B cell (primary cell): ENCODE results near the gene RAB8A. TPM values are rescaled to one million over a fixed set of nuclear protein-coding genes. Genes with fewer than 3 reads are reported as not detected.

Experiments used
- ATAC-seq: fragments of 200-7000 bp; cut with Tn5 transposase; one replicate; pipeline ENCODE4 v1.10.0; 2021; ENCODE audit warnings: low read depth, mild to moderate bottlenecking, moderate number of reproducible peaks, moderate library complexity
- CTCF ChIA-PET: fragments of 350-600 bp; sonication (Branson Sonifier 250); formaldehyde crosslinking; loops from one replicate; lab custom pipeline; 2021; ENCODE audit warnings: antibody characterized with exemption, inconsistent platforms; lab: Charles Lee
- POLR2A ChIA-PET: fragments of 350-600 bp; sonication (Branson Sonifier 250); formaldehyde crosslinking; loops from one replicate; lab custom pipeline; 2021; ENCODE audit warnings: antibody characterized with exemption; lab: Charles Lee
- DNase-seq: peaks from one replicate; pipeline ENCODE4 v3.0.0; 2013
- H2AFZ ChIP-seq: 2 replicates; pipeline ENCODE4 v1.6.1; 2012; ENCODE audit warnings: mild to moderate bottlenecking, low read depth, low read length; ENCODE audit not compliant: insufficient read depth, poor library complexity, severe bottlenecking
- H3K27ac ChIP-seq, 2 donors: 1 replicate in 1 of 2; 2 replicates in 1 of 2; pipeline ENCODE4 v1.5.1; 2012 to 2013; ENCODE audit warnings: low read length in 2 of 2, mild to moderate bottlenecking in 2 of 2, moderate library complexity in 1 of 2
- H3K27me3 ChIP-seq, 4 experiments: fragments of 200-600 bp in 1 of 4; sonication (generic) in 1 of 4; replicated peaks in 1 of 4; 1 replicate in 2 of 4; 2 replicates in 2 of 4; pipeline versions ENCODE4 v1.6.1 to v1.7.0; 2013 to 2016; ENCODE audit warnings: low read length in 3 of 4, mild to moderate bottlenecking in 2 of 4, mixed read lengths in 1 of 4, moderate library complexity in 1 of 4; ENCODE audit not compliant: insufficient read depth in 4 of 4, control insufficient read depth in 3 of 4; ENCODE audit errors: control extremely low read depth in 1 of 4
- H3K36me3 ChIP-seq, 2 experiments: replicated peaks in 1 of 2; 1 replicate in 1 of 2; 2 replicates in 1 of 2; pipeline versions ENCODE4 v1.6.1 to v1.7.1; 2013; ENCODE audit warnings: low read length in 1 of 2; ENCODE audit not compliant: insufficient read depth in 2 of 2, control insufficient read depth in 1 of 2; ENCODE audit errors: control extremely low read depth in 1 of 2, extremely low read depth in 1 of 2
- H3K4me1 ChIP-seq, 2 donors: fragments of 200-600 bp in 1 of 2; sonication (generic) in 1 of 2; 1 replicate in 1 of 2; 2 replicates in 1 of 2; pipeline versions ENCODE4 v1.5.1 to v1.6.1; 2013 to 2017; ENCODE audit warnings: low read length in 2 of 2; ENCODE audit not compliant: control insufficient read depth in 2 of 2, insufficient read depth in 2 of 2
- H3K4me2 ChIP-seq: replicated peaks from 2 replicates; pipeline ENCODE3; 2012; ENCODE audit warnings: mild to moderate bottlenecking, low read depth, low read length; ENCODE audit not compliant: poor library complexity, severe bottlenecking
- H3K4me3 ChIP-seq, 5 experiments: fragments of 200-600 bp in 1 of 5; sonication (generic) in 1 of 5; 1 replicate in 3 of 5; 2 replicates in 2 of 5; pipeline versions ENCODE4 v1.5.1 to v1.7.0; 2011 to 2016; ENCODE audit warnings: low read length in 4 of 5, mild to moderate bottlenecking in 4 of 5, low read depth in 2 of 5, control low read depth in 1 of 5, moderate library complexity in 1 of 5; ENCODE audit not compliant: insufficient read depth in 1 of 5; ENCODE audit errors: control extremely low read depth in 1 of 5, extremely low read depth in 1 of 5
- H3K79me2 ChIP-seq: fragments of 200-600 bp; sonication (generic); one replicate; pipeline ENCODE4 v1.6.0; 2016; ENCODE audit warnings: low read length; ENCODE audit not compliant: control insufficient read depth, insufficient read depth
- H3K9ac ChIP-seq: fragments of 200-600 bp; sonication (generic); 2 replicates; pipeline ENCODE4 v1.6.1; 2017; ENCODE audit warnings: mild to moderate bottlenecking, low read length, moderate library complexity
- H3K9me3 ChIP-seq, 3 donors: one replicate each; pipeline versions ENCODE4 v1.6.1 to v1.7.1; 2013; ENCODE audit warnings: low read length in 2 of 3; ENCODE audit not compliant: control insufficient read depth in 2 of 3, insufficient read depth in 1 of 3; ENCODE audit errors: control extremely low read depth in 1 of 3
- H4K20me1 ChIP-seq: 2 replicates; pipeline ENCODE4 v1.6.0; 2012; ENCODE audit warnings: mild to moderate bottlenecking, low read length; ENCODE audit not compliant: insufficient read depth, control insufficient read depth, poor library complexity, severe bottlenecking
- H3K27ac Mint-ChIP-seq: one replicate; pipeline ENCODE4 v1.8.0; 2021; ENCODE audit warnings: mixed read lengths
- H3K27me3 Mint-ChIP-seq: one replicate; pipeline ENCODE4 v1.8.0; 2021; ENCODE audit warnings: mixed read lengths
- H3K4me1 Mint-ChIP-seq: one replicate; pipeline ENCODE4 v1.8.0; 2021; ENCODE audit warnings: mixed read lengths
- H3K4me3 Mint-ChIP-seq: one replicate; pipeline ENCODE4 v1.8.0; 2021; ENCODE audit warnings: mixed read lengths
- H3K9me3 Mint-ChIP-seq: one replicate; pipeline ENCODE4 v1.8.0; 2022; ENCODE audit warnings: mixed read lengths; ENCODE audit not compliant: insufficient read depth
- EZH2 ChIP-seq: IDR thresholded peaks from 2 replicates; pipeline ENCODE4 v1.6.1; 2012; ENCODE audit warnings: borderline replicate concordance, low read depth, mild to moderate bottlenecking, moderate library complexity, low read length; ENCODE audit not compliant: insufficient read depth, poor library complexity, severe bottlenecking
- WGBS: methylation state at CpG from one replicate; pipeline ENCODE4 v1.1.5; 2013; ENCODE audit warnings: missing lambda C conversion rate; ENCODE audit not compliant: insufficient coverage; 5-methylcytosine and 5-hydroxymethylcytosine counted together
- intact Hi-C: fragments of 100-400 bp; cut with micrococcal nuclease; formaldehyde crosslinking; loops from one replicate; pipeline ENCODE4 v1.10.0; 2022
- polyA plus RNA-seq: library from polyadenylated mRNA; depleted of rRNA; stranded (reverse); fragments of >200 nt; gene quantifications from 2 replicates; pipeline ENCODE4 v1.2.3, GENCODE V29; 2012
- total RNA-seq, 2 donors: library from RNA; stranded (reverse); fragments of 120-200 nt in 1 of 2; gene quantifications; 1 replicate in 1 of 2; 2 replicates in 1 of 2; pipeline versions ENCODE4 v1.2.3 to v1.2.4, GENCODE V29; 2013 to 2022
- TF ChIP-seq, protein P1 (sequence below): fragments of 200-600 bp; IDR thresholded peaks from one replicate; pipeline ENCODE4 v1.8.0; 2022; ENCODE audit warnings: antibody characterized with exemption, mild to moderate bottlenecking

Gene RAB8A
- total and polyA plus RNA-seq, 2 donors (not counting 1 experiment from before 2014, with no cell fraction given) = 65.5 to 117 TPM

GRCh38 chr19:16100524-16100923 lies 11.2 kb upstream of the RAB8A start:
- H3K4me3 Mint-ChIP-seq = no peak overlapping the region
- peaks cover 10% of the 10 kb centered on the region for H4K20me1 ChIP-seq
- no peak overlapping the region for H3K9ac ChIP-seq
- POLR2A ChIA-PET = no interaction called here
- 100% methylated on average over 4 of the region's 4 CpGs for WGBS
- H3K4me2 ChIP-seq = no peak overlapping the region
- DNase-seq (no peak), ATAC-seq (no peak)
- H3K4me1 ChIP-seq = peaks cover 13 to 23% of the 10 kb centered on the region in 2 donors
- no peak for TF ChIP-seq EZH2
- TF ChIP-seq, protein P1, sequence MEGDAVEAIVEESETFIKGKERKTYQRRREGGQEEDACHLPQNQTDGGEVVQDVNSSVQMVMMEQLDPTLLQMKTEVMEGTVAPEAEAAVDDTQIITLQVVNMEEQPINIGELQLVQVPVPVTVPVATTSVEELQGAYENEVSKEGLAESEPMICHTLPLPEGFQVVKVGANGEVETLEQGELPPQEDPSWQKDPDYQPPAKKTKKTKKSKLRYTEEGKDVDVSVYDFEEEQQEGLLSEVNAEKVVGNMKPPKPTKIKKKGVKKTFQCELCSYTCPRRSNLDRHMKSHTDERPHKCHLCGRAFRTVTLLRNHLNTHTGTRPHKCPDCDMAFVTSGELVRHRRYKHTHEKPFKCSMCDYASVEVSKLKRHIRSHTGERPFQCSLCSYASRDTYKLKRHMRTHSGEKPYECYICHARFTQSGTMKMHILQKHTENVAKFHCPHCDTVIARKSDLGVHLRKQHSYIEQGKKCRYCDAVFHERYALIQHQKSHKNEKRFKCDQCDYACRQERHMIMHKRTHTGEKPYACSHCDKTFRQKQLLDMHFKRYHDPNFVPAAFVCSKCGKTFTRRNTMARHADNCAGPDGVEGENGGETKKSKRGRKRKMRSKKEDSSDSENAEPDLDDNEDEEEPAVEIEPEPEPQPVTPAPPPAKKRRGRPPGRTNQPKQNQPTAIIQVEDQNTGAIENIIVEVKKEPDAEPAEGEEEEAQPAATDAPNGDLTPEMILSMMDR = no peak
- peaks cover 2 to 74% of the 10 kb centered on the region in 2 experiments for H3K36me3 ChIP-seq
- H3K4me3 ChIP-seq = no peak overlapping the region
- H3K4me1 Mint-ChIP-seq = peaks cover 22% of the 10 kb centered on the region
- H3K27ac ChIP-seq = no peak overlapping the region
- no peaks in the 10 kb centered on the region for H3K27me3 Mint-ChIP-seq
- H3K27ac Mint-ChIP-seq = no peak overlapping the region
- no peaks in the 10 kb centered on the region for H3K9me3 ChIP-seq
- CTCF ChIA-PET = interaction anchor here (0.6 to 1.7 kb wide), 3 partner anchors 25 to 81 kb away, joined by 3 to 5 read pairs (median 4); no protein-coding TSS in a partner anchor
- intact Hi-C loops = no loop called here
- H3K9me3 Mint-ChIP-seq = no peaks in the 10 kb centered on the region
- no peaks in the 10 kb centered on the region for H3K27me3 ChIP-seq
- peaks cover 32% of the 10 kb centered on the region for H3K79me2 ChIP-seq
- no peak overlapping the region for H2AFZ ChIP-seq

GRCh38 chr19:16104722-16105121 lies 7.0 kb upstream of the RAB8A start:
- CTCF ChIA-PET = interaction anchor here (0.7 to 4.7 kb wide), 5 partner anchors 18 to 242 kb away, joined by 3 to 28 read pairs (median 4); no protein-coding TSS in a partner anchor

More at GRCh38 chr19:16104722-16105121, 7.0 kb upstream of the RAB8A start:
- H3K4me3 ChIP-seq = peak overlapping the region in 2 of 5 experiments; percentile 1 to 41
- peak overlapping the region; percentile 62 for H3K4me2 ChIP-seq
- Mint-ChIP-seq H3K4me3 (peak overlapping the region; percentile 60), H3K27ac (peak overlapping the region; percentile 94), H3K4me1 (peaks cover 22% of the 10 kb centered on the region), H3K9me3 (no peaks in the 10 kb centered on the region), H3K27me3 (no peaks in the 10 kb centered on the region)
- peaks cover 8% of the 10 kb centered on the region for H3K79me2 ChIP-seq
- POLR2A ChIA-PET = interaction anchor here (0.5 to 1.6 kb wide), 7 partner anchors 14 to 336 kb away, joined by 3 to 7 read pairs (median 4); no protein-coding TSS in a partner anchor
- H4K20me1 ChIP-seq = no peaks in the 10 kb centered on the region
- 17% methylated on average over 3 of the region's 6 CpGs for WGBS
- H3K9ac ChIP-seq = no peak overlapping the region
- DNase-seq = peak; percentile 75
- H2AFZ ChIP-seq = no peak overlapping the region
- H3K27ac ChIP-seq = peak overlapping the region; percentile 61 to 67
- ATAC-seq = peak; percentile 56
- peaks cover 0 to 39% of the 10 kb centered on the region in 2 experiments for H3K36me3 ChIP-seq
- no peaks in the 10 kb centered on the region for H3K27me3 ChIP-seq
- no peak for TF ChIP-seq EZH2
- TF ChIP-seq, protein P1 = no peak
- intact Hi-C loops = no loop called here
- H3K9me3 ChIP-seq = no peaks in the 10 kb centered on the region
- peaks cover 17 to 35% of the 10 kb centered on the region in 2 donors for H3K4me1 ChIP-seq
